Liver (tissue), 9 donors: ENCODE data around the gene WDFY3. TPM values are rescaled to one million over a fixed set of nuclear protein-coding genes. Genes with fewer than 3 reads are reported as not detected.

Experiments used
- DNase-seq: peaks from one replicate; pipeline ENCODE4 v3.0.0-alpha.2; 2017; ENCODE audit warnings: low spot score
- H3K27ac ChIP-seq, 2 donors: one replicate each; pipeline ENCODE4 v1.7.0; 2013; ENCODE audit warnings: inconsistent platforms in 2 of 2, low read length in 2 of 2, control low read depth in 1 of 2, low read depth in 1 of 2, mild to moderate bottlenecking in 1 of 2
- H3K27me3 ChIP-seq, 4 donors: one replicate each; pipeline versions ENCODE4 v1.6.1 to v1.7.0; 2013; ENCODE audit warnings: low read length in 3 of 4, inconsistent platforms in 1 of 4, mild to moderate bottlenecking in 1 of 4, moderate library complexity in 1 of 4; ENCODE audit not compliant: control insufficient read depth in 4 of 4, insufficient read depth in 4 of 4
- H3K36me3 ChIP-seq, 4 donors: one replicate each; pipeline versions ENCODE4 v1.6.1 to v1.7.0; 2013; ENCODE audit warnings: low read length in 3 of 4, mild to moderate bottlenecking in 3 of 4, low read depth in 1 of 4, moderate library complexity in 1 of 4; ENCODE audit not compliant: control insufficient read depth in 4 of 4, insufficient read depth in 3 of 4
- H3K4me1 ChIP-seq, 4 donors: one replicate each; pipeline versions ENCODE4 v1.6.1 to v1.7.0; 2013; ENCODE audit warnings: low read length in 3 of 4, mild to moderate bottlenecking in 3 of 4, moderate library complexity in 1 of 4; ENCODE audit not compliant: control insufficient read depth in 4 of 4, insufficient read depth in 4 of 4
- H3K4me3 ChIP-seq, 3 donors: one replicate each; pipeline versions ENCODE4 v1.6.1 to v1.7.0; 2013; ENCODE audit warnings: low read length in 3 of 3, control low read depth in 1 of 3, low read depth in 1 of 3, mild to moderate bottlenecking in 1 of 3
- H3K9ac ChIP-seq, 2 donors: one replicate each; pipeline ENCODE4 v1.7.0; 2013; ENCODE audit warnings: low read length in 2 of 2, mild to moderate bottlenecking in 2 of 2, moderate library complexity in 2 of 2, control low read depth in 1 of 2, low read depth in 1 of 2
- H3K9me3 ChIP-seq, 4 donors: one replicate each; pipeline versions ENCODE4 v1.6.1 to v1.7.0; 2013; ENCODE audit warnings: low read length in 3 of 4; ENCODE audit not compliant: control insufficient read depth in 4 of 4
- ATF3 ChIP-seq: IDR thresholded peaks from 2 replicates; pipeline ENCODE4 v1.6.1; 2016; ENCODE audit warnings: antibody characterized with exemption
- CTCF ChIP-seq: fragments of 150-350 bp; IDR thresholded peaks from 2 replicates; pipeline ENCODE4 v1.5.1; 2017; ENCODE audit warnings: improper control_type of control experiment, low read depth, low read length; ENCODE audit not compliant: missing input control
- EGR1 ChIP-seq, 2 donors: IDR thresholded peaks; 2 replicates each; pipeline ENCODE4 v1.6.1; 2016 to 2018; ENCODE audit warnings: antibody characterized with exemption in 2 of 2, low read depth in 2 of 2
- FOXA2 ChIP-seq: IDR thresholded peaks from 2 replicates; pipeline ENCODE4 v1.6.1; 2016; ENCODE audit warnings: antibody characterized with exemption
- GABPA ChIP-seq, 2 donors: IDR thresholded peaks in 1 of 2; conservative IDR thresholded peaks in 1 of 2; 2 replicates each; pipeline ENCODE4 v1.6.1; 2016; ENCODE audit warnings: antibody characterized with exemption in 2 of 2, mild to moderate bottlenecking in 1 of 2, moderate library complexity in 1 of 2
- HNF4G ChIP-seq: IDR thresholded peaks from 2 replicates; pipeline ENCODE4 v1.6.1; 2016; ENCODE audit warnings: antibody characterized with exemption
- JUND ChIP-seq, 2 donors: IDR thresholded peaks; 2 replicates each; pipeline ENCODE4 v1.6.1; 2016; ENCODE audit warnings: antibody characterized with exemption in 2 of 2
- MAX ChIP-seq: IDR thresholded peaks from 2 replicates; pipeline ENCODE4 v1.6.1; 2016; ENCODE audit warnings: antibody characterized with exemption
- NR2F2 ChIP-seq: IDR thresholded peaks from 2 replicates; pipeline ENCODE4 v1.6.1; 2016; ENCODE audit warnings: antibody characterized with exemption
- REST ChIP-seq: IDR thresholded peaks from 2 replicates; pipeline ENCODE4 v1.6.1; 2016; ENCODE audit warnings: antibody characterized with exemption, mild to moderate bottlenecking
- RXRA ChIP-seq, 2 donors: IDR thresholded peaks; 2 replicates each; pipeline ENCODE4 v1.6.1; 2017 to 2018; ENCODE audit warnings: antibody characterized with exemption in 2 of 2, mild to moderate bottlenecking in 1 of 2
- SP1 ChIP-seq: IDR thresholded peaks from 2 replicates; pipeline ENCODE4 v1.6.1; 2018; ENCODE audit warnings: antibody characterized with exemption, mild to moderate bottlenecking
- TAF1 ChIP-seq: conservative IDR thresholded peaks from 2 replicates; pipeline ENCODE4 v1.6.1; 2016; ENCODE audit warnings: antibody characterized with exemption, mild to moderate bottlenecking
- ZBTB33 ChIP-seq: IDR thresholded peaks from 2 replicates; pipeline ENCODE4 v1.6.1; 2016; ENCODE audit warnings: antibody characterized with exemption
- WGBS: extraction: QIAGEN DNeasy Blood & Tissue Kit; methylation state at CpG from one replicate; pipeline ENCODE4 v1.1.7; 2013; 5-methylcytosine and 5-hydroxymethylcytosine counted together
- polyA plus RNA-seq, 2 donors: library from polyadenylated mRNA; stranded (reverse) in 1 of 2; unstranded in 1 of 2; fragments of 200-250 nt in 1 of 2; fragments of >200 nt in 1 of 2; fragmentation: Nextera tagmentation in 1 of 2; extraction: Ambion mirVana in 1 of 2; gene quantifications; one replicate each; pipeline versions ENCODE4 v1.2.1 to v1.2.3, GENCODE V29; 2013 to 2015
- total RNA-seq, 2 donors: library from RNA; depleted of rRNA; stranded (reverse); fragments of >200 nt; gene quantifications; one replicate each; pipeline ENCODE4 v1.2.3, GENCODE V29; 2014
- donor health status: healthy.
- donor health status: healthy.
- donor health status: healthy.
- donor health status: healthy.
- donor health status: healthy.

WDFY3 gene
- total and polyA plus RNA-seq, 4 donors: 3.2 to 50.5 (median 19.2) TPM

- Histone ChIP-seq H3K4me1 (no peaks in the 10 kb centered on the region), H3K4me3 (no peak overlapping the region), H3K27ac (no peak overlapping the region), H3K9me3 (no peaks in the 10 kb centered on the region), H3K9ac (no peak overlapping the region), H3K27me3 (no peaks in the 10 kb centered on the region), H3K36me3 (no peaks in the 10 kb centered on the region)
- WGBS: 76% methylated on average over 3 of the region's 3 CpGs
- no peak for DNase-seq
- no peak for TF ChIP-seq REST
- TF ChIP-seq SP1: no peak
- TF ChIP-seq ATF3: no peak
- no peak for TF ChIP-seq GABPA (IDR thresholded peaks at IDR 0.05 in 1 of 2, conservative IDR thresholded peaks at IDR 0.05 in 1 of 2)
- no peak for TF ChIP-seq EGR1 (IDR thresholded peaks at IDR 0.05; ENCODE audit: low read depth in 2 of 2)
- no peak for TF ChIP-seq RXRA (IDR thresholded peaks at IDR 0.05)
- no peak for TF ChIP-seq JUND (IDR thresholded peaks at IDR 0.05)
- no peak for TF ChIP-seq HNF4G
These were observed 28.9 kb upstream of the WDFY3 start for GRCh38 chr4:84995386-84995785.

GRCh38 chr4:84994280-84994679 is 27.8 kb upstream of the WDFY3 start:
- WGBS: 43% methylated on average over 3 of the region's 3 CpGs
- TF ChIP-seq TAF1: no peak
- TF ChIP-seq ZBTB33: no peak
- H3K9ac ChIP-seq: no peak overlapping the region

GRCh38 chr4:84985952-84986351 is 19.5 kb upstream of the WDFY3 start:
- Histone ChIP-seq H3K4me3 (no peak overlapping the region), H3K9me3 (peaks cover 0 to 2% (median 0%) of the 10 kb centered on the region in 4 donors), H3K36me3 (no peaks in the 10 kb centered on the region), H3K9ac (no peak overlapping the region), H3K4me1 (no peaks in the 10 kb centered on the region), H3K27me3 (no peaks in the 10 kb centered on the region), H3K27ac (no peak overlapping the region)
- no peak for DNase-seq
- TF ChIP-seq CTCF: no peak
- TF ChIP-seq NR2F2: no peak
- no peak for TF ChIP-seq RXRA (IDR thresholded peaks at IDR 0.05)
- TF ChIP-seq ATF3: no peak
- no peak for TF ChIP-seq FOXA2
- no peak for TF ChIP-seq MAX
- no peak for TF ChIP-seq ZBTB33
- TF ChIP-seq GABPA (IDR thresholded peaks at IDR 0.05 in 1 of 2, conservative IDR thresholded peaks at IDR 0.05 in 1 of 2): no peak
- 98% methylated on average over 2 of the region's 2 CpGs for WGBS

More at GRCh38 chr4:84994280-84994679, 27.8 kb upstream of the WDFY3 start:
- no peaks in the 10 kb centered on the region for H3K9me3 ChIP-seq
- H3K4me1 ChIP-seq: no peaks in the 10 kb centered on the region
- no peaks in the 10 kb centered on the region for H3K27me3 ChIP-seq
- no peaks in the 10 kb centered on the region for H3K36me3 ChIP-seq
- H3K4me3 ChIP-seq: no peak overlapping the region
- no peak overlapping the region for H3K27ac ChIP-seq
- no peak for DNase-seq
